ENCODE results near the gene F2R. TPM values are rescaled to one million over a fixed set of nuclear protein-coding genes. Genes with fewer than 3 reads are reported as not detected.

F2R gene
- total and polyA plus RNA-seq, 2 of the 8 experiments (the other 6 are each of a cell fraction or from before 2014, with no cell fraction given): 23.8 to 29.1 TPM

DNA sequence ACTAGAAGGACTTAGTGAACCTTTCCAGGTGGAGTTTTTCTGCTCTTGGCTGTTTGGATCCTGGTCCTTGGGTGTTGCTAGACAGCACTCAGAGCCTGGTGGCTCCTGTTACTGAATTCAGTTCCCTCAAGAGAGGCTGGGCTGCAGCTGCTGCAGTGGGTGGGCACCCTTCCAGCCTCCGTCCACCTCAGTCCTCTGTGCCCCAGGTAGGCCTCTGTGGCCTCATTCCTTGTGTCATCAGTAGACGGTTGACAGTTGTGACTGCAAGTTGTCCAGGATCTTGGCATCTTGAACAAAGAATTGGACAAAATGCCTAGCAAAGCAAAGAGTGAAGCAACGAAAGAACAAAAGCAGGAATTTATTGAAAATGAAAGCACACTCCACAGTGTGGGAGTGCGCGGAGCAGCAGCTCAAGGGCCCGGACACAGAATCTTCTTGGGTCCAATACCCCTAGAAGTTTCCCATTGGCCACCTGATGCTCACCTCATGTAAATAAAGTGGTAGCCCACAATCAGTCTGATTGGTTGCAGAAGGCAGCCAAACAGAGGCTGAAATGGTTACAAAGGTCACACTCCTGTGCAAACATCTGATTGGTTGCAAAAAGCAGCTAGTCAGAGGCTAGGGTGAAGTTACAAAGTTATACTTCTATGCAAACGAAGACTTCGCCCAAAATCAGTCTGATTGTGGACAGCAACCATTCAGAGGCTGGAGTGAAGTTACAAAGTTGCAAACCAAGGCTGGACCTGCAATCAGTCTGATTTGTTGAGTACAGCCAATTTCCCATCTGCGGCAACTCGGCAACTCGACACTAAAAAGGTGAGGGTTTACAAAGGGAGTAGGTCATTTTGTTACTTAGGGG lies 40.1 kb downstream of the F2R start (continued):
- no peak for TF ChIP-seq SRF (IDR thresholded peaks at IDR 0.05; ENCODE audit: low read depth, low read length)

All from H1 (cell line).